ENCODE results near the gene SIGLEC11.

The SIGLEC11 gene

DNA sequence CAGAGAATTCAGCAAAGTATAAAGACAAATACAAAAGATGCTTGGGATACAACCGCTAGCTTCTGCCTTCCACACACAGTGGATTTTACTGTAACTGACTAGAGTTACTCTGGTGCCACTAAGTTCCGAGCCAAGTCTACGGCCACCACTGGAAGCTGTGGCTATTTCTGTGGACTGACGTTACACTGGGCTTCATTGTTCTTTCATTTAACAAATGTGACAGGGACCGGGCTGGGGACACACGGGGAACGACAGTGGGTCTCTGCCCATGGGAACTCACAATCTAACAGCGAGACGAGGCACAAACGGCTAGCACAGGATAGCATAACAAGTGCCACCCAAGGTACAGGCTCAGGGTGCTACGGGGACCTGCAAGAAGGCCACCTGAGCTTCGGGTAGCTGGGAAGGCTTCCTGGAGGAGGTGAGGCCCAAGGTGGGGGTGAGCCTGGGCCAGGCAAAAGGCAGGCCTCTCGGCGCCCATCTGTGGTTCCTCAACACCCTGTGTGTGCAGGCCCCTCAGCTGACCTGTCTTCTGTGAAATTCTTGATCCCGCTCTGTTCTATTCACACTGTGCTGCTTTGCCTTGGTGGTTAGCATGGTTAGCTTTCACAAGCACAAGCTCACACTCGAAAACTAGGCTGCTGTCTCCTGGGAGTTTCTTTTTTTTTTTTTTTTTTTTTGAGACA is 54.0 kb downstream of the SIGLEC11 start:
- DNase-seq (ENCODE audit: low read depth in 2 of 2), result no peak

DNA sequence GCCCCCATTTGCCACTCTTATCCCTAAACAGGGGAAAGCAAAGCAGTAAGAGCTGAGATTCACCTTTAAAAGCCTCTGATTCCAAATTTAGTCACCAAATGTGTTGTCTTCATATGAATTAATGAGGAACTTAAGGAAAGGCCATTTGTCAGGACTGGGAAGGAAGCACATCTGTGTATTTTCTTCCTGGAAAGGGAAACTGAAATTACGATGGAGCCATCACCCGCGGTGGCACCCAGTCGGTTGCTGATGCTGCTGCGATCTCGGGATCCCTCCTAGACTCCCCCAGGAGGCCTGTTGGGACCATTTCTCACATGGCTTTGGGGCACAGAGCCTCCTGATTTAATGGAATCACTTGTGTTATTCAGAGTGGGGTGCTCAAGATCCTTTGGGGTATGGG is 56.8 kb downstream of the SIGLEC11 start:
- DNase-seq (ENCODE audit: low read depth in 2 of 2), result no peak

Data from stimulated activated CD4-positive, alpha-beta T cell treated with anti-CD3 and anti-CD28 coated beads, Interleukin-1b, Interleukin-23, amount 100 ng/mL, for 1 hour (primary cell).